Heart right ventricle (tissue), 16 donors: ENCODE data around the gene ANKRD42. TPM values are rescaled to one million over a fixed set of nuclear protein-coding genes. Genes with fewer than 3 reads are reported as not detected.

Experiments used
- ATAC-seq, 8 donors: fragments of 200-7000 bp; cut with Tn5 transposase; one replicate each; pipeline ENCODE4 v1.9.1; 2020; ENCODE audit warnings: mild to moderate bottlenecking in 8 of 8, moderate library complexity in 8 of 8, moderate number of reproducible peaks in 1 of 8
- DNase-seq, 2 donors: peaks; one replicate each; pipeline ENCODE4 v3.0.0-alpha.2; 2020
- H3K27ac ChIP-seq, 10 donors: fragments of 200-600 bp; sonication (generic) in 2 of 10; one replicate each; pipeline versions ENCODE4 v1.5.0 to v1.8.0; 2020 to 2022; ENCODE audit warnings: mild to moderate bottlenecking in 3 of 10
- H3K27me3 ChIP-seq, 7 donors: fragments of 200-600 bp; one replicate each; pipeline ENCODE4 v1.8.0; 2021 to 2022; ENCODE audit warnings: mild to moderate bottlenecking in 2 of 7
- H3K36me3 ChIP-seq, 9 donors: fragments of 200-600 bp; sonication (generic) in 1 of 9; one replicate each; pipeline versions ENCODE4 v1.5.0 to v1.8.0; 2020 to 2022; ENCODE audit warnings: mild to moderate bottlenecking in 2 of 9
- H3K4me1 ChIP-seq, 9 donors: fragments of 200-600 bp; sonication (generic) in 1 of 9; one replicate each; pipeline versions ENCODE4 v1.5.0 to v1.8.0; 2020 to 2022; ENCODE audit warnings: mild to moderate bottlenecking in 4 of 9
- H3K4me3 ChIP-seq, 10 donors: fragments of 200-600 bp; sonication (generic) in 2 of 10; one replicate each; pipeline versions ENCODE4 v1.5.0 to v1.8.0; 2020 to 2022; ENCODE audit warnings: mild to moderate bottlenecking in 7 of 10, moderate library complexity in 2 of 10
- H3K9me3 ChIP-seq, 11 donors: fragments of 200-600 bp in 10 of 11; sonication (generic) in 2 of 11; one replicate each; pipeline versions ENCODE4 v1.5.0 to v1.8.0; 2013 to 2022; ENCODE audit warnings: mild to moderate bottlenecking in 2 of 11, control low read depth in 1 of 11, moderate library complexity in 1 of 11
- CTCF ChIP-seq, 9 donors: fragments of 200-600 bp; sonication (generic) in 2 of 9; IDR thresholded peaks; one replicate each; pipeline versions ENCODE4 v1.5.0 to v1.8.0; 2021 to 2022; ENCODE audit warnings: antibody characterized with exemption in 9 of 9, mild to moderate bottlenecking in 5 of 9, moderate library complexity in 1 of 9
- WGBS, 2 donors: extraction: QIAGEN DNeasy Blood & Tissue Kit; methylation state at CpG; one replicate each; pipeline ENCODE4 v1.1.7; 2013; ENCODE audit warnings: inconsistent platforms in 1 of 2; 5-methylcytosine and 5-hydroxymethylcytosine counted together
- intact Hi-C, 10 donors: fragments of 100-400 bp; cut with DNase I; formaldehyde crosslinking; loops; one replicate each; pipeline versions ENCODE4 v1.11.1 to v1.14.2; 2022
- polyA plus RNA-seq, 2 donors: library from polyadenylated mRNA; stranded (reverse); fragments of 200-250 nt; gene quantifications; one replicate each; pipeline ENCODE4 v1.2.3, GENCODE V29; 2013
- total RNA-seq, 10 donors: library from RNA; stranded (reverse); fragmentation: NEBNext Ultra II Directional in 3 of 10; extraction: Animal tissue kit (Norgen Biotek cat#: 25700) in 3 of 10; gene quantifications; one replicate each; pipeline versions ENCODE4 v1.2.1 to v1.2.4, GENCODE V29; 2021 to 2023
- donor health status: Arrhythmogenic right ventricular cardiomyopathy.
- donor health status: ischemic (EF 13 %, LVEDD 7.1; RV severe dilation, severe dysfunction).
- donor health status: healthy with polysubstance abuse.
- donor health status: DM: no; HTN: yes; CAD: no.
- donor health status: DM: no; HTN: no; CAD: no.
- donor health status: ischemic (EF 25% LVEDD 6.9; RV normal size, moderate dysfunction).
- donor health status: ischemic (EF 25% LVEDD 5.7; RV mildly dilated, moderate dysfunction).
- donor health status: healthy.
- donor health status: DM: yes; HTN: yes; CAD: no.
- donor health status: Ischemic cardiomyopathy.
- donor health status: ischemic (EF 35%, LVEDD 5.7; RV mildly dilated, moderate dysfunction).
- donor health status: nonischemic (EF 11% LVEDD 7.7; RV severe dilation, severe dysfunction).
- donor health status: DM: yes; HTN: yes; CAD: no.
- donor health status: PGD.
- donor health status: ischemic (EF 29% LVEDD 5.4; RV normal size, mild dysfunction).
- donor health status: nonischemic (EF 23%, LVEDD 6.1; RV moderate dilation, normal function).

ANKRD42 gene
- total and polyA plus RNA-seq, 12 donors = 2.0 to 10.7 (median 5.7) TPM

GRCh38 chr11:83151274-83151977 is 42.1 kb upstream of the ANKRD42 start:
- TF ChIP-seq CTCF (IDR thresholded peaks at IDR 0.05) = no peak
- no peaks in the 10 kb centered on the region for H3K27me3 ChIP-seq
- intact Hi-C loops = loop anchor here in 3 of 10 donors (10.0 kb wide), 3 partner anchors 77 to 247 kb away; partner anchors contain the start of genes DDIAS (in 1 of the 3), PRCP (in 1 of the 3) and RAB30 (in 1 of the 3)
- H3K9me3 ChIP-seq = no peaks in the 10 kb centered on the region
- H3K4me1 ChIP-seq = peaks cover 0 to 8% (median 5%) of the 10 kb centered on the region in 9 donors
- H3K4me3 ChIP-seq = no peak overlapping the region
- DNase-seq (no peak), ATAC-seq (no peak)
- H3K36me3 ChIP-seq = no peaks in the 10 kb centered on the region
- no peak overlapping the region for H3K27ac ChIP-seq
- WGBS, 2 donors = 91% methylated on average over 10 of the region's 10 CpGs

GRCh38 chr11:83152264-83152663 is 41.2 kb upstream of the ANKRD42 start:
- intact Hi-C loops = loop anchor here in 3 of 10 donors (10.0 kb wide), 3 partner anchors 77 to 247 kb away; partner anchors contain the start of genes DDIAS (in 1 of the 3), PRCP (in 1 of the 3) and RAB30 (in 1 of the 3)
- no peak for ATAC-seq
- Histone ChIP-seq H3K36me3 (no peaks in the 10 kb centered on the region), H3K9me3 (no peaks in the 10 kb centered on the region), H3K27me3 (no peaks in the 10 kb centered on the region), H3K27ac (no peak overlapping the region), H3K4me1 (peaks cover 0 to 8% (median 5%) of the 10 kb centered on the region in 9 donors), H3K4me3 (no peak overlapping the region)
- 93 to 96% methylated on average over 2 of the region's 2 CpGs for WGBS, 2 donors
- DNase-seq = no peak
- TF ChIP-seq CTCF (IDR thresholded peaks at IDR 0.05) = no peak

GRCh38 chr11:83153764-83154163 is 39.7 kb upstream of the ANKRD42 start:
- 92% methylated on average over 6 of the region's 6 CpGs for WGBS, 2 donors
- ATAC-seq = no peak

More at GRCh38 chr11:83153764-83154163, 39.7 kb upstream of the ANKRD42 start:
- Histone ChIP-seq H3K4me3 (no peak overlapping the region), H3K27ac (no peak overlapping the region), H3K27me3 (no peaks in the 10 kb centered on the region), H3K4me1 (peaks cover 0 to 8% (median 6%) of the 10 kb centered on the region in 9 donors), H3K9me3 (no peaks in the 10 kb centered on the region), H3K36me3 (peaks cover 0 to under 1% (median 0%) of the 10 kb centered on the region in 9 donors)
- DNase-seq = no peak
- TF ChIP-seq CTCF (IDR thresholded peaks at IDR 0.05) = no peak
- intact Hi-C loops = loop anchor here in 3 of 10 donors (10.0 kb wide), 3 partner anchors 79 to 249 kb away; partner anchors contain the start of genes DDIAS (in 1 of the 3), PRCP (in 1 of the 3) and RAB30 (in 1 of the 3)
